Measurements from ENCODE around the gene ZNF488.

Gene ZNF488

DNA sequence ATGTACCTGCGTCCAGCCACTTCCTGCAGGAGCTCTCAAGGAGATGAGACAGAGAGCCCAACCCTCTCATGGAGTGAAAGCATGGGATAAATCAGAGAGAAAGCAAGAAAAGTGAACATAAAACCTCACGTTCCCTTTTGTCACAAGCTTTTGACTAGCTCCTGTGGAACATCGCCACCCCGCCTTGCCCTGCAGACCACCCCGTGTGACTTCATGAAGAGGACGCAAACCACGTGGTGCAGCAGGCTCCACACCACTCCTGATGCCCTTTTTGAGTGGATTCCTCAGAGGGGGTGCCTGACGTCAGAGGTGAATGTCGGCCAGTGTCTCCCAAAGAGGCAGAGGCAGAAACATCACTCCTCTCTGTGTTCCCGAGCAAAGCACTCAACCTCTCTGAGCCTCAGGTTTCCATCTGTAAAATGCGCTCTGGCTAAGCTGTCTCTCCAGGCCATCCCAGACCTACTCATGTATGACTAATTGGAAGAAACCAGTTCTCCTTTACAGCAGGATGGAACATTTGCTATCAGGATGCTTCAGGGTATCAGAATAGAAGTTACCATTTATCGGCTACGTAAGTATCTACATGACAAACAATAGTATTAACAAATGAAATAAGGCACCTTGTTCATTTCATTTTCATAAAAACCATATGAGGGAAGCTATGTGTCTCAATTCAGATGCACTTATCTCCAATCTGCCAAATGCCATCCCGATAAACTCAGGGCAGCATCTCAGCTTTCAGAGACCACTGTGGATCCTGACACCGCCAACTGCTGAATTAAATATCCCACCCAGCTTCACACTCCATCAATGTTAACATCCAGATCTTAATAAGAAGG is 5.3 kb downstream of the ZNF488 start:
- ChIA-PET CTCF (interaction anchor here (1.1 to 1.3 kb wide), 2 partner anchors 15 to 18 kb away, joined by 3 to 4 read pairs; no protein-coding TSS in a partner anchor), POLR2A (no interaction called here)
- DNase-seq (ENCODE audit: extremely low spot score), result no peak
- TF ChIP-seq, protein P1, sequence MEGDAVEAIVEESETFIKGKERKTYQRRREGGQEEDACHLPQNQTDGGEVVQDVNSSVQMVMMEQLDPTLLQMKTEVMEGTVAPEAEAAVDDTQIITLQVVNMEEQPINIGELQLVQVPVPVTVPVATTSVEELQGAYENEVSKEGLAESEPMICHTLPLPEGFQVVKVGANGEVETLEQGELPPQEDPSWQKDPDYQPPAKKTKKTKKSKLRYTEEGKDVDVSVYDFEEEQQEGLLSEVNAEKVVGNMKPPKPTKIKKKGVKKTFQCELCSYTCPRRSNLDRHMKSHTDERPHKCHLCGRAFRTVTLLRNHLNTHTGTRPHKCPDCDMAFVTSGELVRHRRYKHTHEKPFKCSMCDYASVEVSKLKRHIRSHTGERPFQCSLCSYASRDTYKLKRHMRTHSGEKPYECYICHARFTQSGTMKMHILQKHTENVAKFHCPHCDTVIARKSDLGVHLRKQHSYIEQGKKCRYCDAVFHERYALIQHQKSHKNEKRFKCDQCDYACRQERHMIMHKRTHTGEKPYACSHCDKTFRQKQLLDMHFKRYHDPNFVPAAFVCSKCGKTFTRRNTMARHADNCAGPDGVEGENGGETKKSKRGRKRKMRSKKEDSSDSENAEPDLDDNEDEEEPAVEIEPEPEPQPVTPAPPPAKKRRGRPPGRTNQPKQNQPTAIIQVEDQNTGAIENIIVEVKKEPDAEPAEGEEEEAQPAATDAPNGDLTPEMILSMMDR (IDR thresholded peaks at IDR 0.05; ENCODE audit: control extremely low read depth, extremely low read depth, low read depth, missing control alignments), result no peak

DNA sequence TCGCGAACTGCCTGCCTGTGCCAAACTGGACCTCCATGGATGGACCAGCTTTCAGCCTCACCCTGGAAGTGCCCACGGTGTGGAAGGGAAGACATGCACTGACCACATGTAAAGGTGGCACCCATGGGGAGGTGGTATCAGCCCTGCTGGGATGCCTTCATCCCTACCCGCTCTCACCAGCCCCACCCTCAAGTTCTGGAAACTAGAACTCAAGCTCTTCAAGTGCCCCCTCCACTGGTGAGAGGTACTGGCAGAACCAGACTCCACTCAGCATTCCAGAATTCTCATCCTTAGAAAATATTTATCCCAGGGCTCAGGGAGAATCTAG is 5.9 kb downstream of the ZNF488 start:
- DNase-seq (ENCODE audit: extremely low spot score), result no peak
- ChIA-PET POLR2A (no interaction called here), CTCF (interaction anchor here (1.3 kb wide), 1 partner anchor 14 kb away, joined by 3 read pairs; no protein-coding TSS in a partner anchor)
- TF ChIP-seq, protein P1 (IDR thresholded peaks at IDR 0.05; ENCODE audit: control extremely low read depth, extremely low read depth, low read depth, missing control alignments), result no peak

DNA sequence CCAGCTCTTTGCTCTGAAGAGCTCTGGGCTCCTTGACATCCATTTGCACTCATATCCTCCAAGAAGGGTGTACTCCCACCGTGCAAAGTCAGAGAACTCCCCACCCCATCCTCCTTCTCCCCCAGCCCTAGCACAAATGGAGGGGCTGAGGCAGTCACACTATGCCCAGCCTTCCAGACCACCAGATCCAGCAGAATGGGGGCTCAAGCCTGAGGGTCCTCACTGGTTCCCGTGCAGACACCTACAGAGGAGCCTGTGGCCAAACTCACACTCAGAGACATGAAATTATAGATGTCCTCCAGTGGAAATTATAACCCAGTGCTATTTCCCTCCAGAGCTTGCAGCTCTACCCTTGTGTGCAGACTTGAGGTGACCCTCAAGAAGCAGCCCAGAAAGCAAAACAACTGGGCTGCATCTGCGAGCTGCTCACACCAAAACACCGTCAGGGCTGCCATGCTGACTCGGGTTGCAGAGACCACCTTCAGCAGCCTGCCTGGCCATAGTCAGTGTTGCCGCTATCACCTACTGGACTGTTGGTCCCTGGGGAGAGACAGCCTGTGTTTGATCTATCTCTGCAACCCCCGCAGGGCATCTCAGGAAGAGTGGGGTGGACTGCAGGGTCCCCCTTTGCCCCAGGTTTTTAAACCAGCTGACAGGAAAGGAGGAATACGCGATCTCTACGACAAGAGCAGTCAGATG is 7.4 kb downstream of the ZNF488 start:
- DNase-seq (ENCODE audit: extremely low spot score), result no peak
- TF ChIP-seq, protein P1 (IDR thresholded peaks at IDR 0.05; ENCODE audit: control extremely low read depth, extremely low read depth, low read depth, missing control alignments), result no peak
- ChIA-PET POLR2A (no interaction called here), CTCF (no interaction called here)

DNA sequence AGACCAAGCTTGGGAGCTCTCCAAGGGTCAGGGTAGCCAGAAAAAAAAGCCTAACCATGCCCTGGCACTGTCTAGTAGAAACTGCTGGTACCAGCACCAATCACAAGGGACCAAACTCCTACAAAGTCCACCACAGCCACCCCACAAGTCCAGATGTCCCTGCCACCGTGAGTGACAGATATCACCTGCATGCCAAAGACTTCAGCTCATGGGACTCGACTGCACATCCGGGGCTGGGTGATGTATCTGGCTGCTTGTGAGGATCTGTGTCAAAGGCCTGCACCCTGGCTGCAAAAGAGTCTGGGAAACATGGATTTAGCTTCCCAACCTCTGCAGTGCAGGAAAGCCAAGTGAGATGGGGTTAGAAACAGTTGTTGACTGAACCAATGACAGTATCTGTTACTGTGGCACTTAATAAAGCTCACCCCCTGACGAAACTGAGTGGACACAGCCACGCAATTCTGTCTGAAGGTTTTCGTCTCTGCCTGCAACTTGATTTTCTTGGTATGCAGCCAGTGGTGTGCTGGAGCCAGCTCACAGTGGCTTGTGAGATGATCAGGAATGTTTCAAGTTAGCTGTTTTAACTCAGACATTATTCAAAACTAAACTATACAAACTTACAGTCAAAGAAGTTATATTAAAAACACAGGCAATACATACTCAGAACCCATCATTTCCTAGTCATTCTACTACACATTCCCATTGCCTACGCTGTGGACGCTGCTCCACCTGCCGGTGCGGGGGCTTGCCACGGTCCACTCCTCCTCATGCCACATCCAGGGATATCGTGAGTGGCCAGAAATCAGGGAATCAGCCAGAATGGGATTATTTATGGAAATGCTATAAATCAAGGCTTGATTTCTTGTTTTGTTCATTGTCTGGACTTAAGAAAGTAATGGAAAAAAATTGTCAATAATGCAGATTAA is 9.2 kb downstream of the ZNF488 start:
- TF ChIP-seq, protein P1 (IDR thresholded peaks at IDR 0.05; ENCODE audit: control extremely low read depth, extremely low read depth, low read depth, missing control alignments), result no peak
- POLR2A ChIA-PET, result no interaction called here
- DNase-seq (ENCODE audit: extremely low spot score), result no peak
- CTCF ChIA-PET, result interaction anchor here (1.6 to 1.8 kb wide), 2 partner anchors 9 to 13 kb away, joined by 5 to 10 read pairs; no protein-coding TSS in a partner anchor

DNA sequence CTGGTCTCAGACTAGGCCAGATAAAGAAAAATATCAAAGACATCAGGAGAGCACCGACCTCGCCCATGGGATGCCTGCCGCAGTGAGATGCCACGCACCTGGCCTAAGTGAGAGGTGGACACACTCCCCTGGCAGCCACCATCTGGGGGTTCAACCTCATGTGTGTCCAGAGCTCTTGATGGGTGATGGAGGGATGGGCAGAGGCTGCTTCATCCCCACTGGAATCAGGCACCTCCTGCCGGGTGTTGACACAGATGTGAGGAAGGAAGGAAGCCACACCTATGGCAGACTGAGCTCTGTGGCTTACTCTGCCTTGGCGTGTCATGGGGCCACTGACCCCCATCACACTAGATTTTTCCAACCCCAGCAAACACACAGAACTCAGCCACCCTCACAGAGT is 11.4 kb downstream of the ZNF488 start:
- TF ChIP-seq, protein P1 (IDR thresholded peaks at IDR 0.05; ENCODE audit: control extremely low read depth, extremely low read depth, low read depth, missing control alignments), result no peak
- no peak for DNase-seq (ENCODE audit: extremely low spot score)
- ChIA-PET CTCF (interaction anchor here (0.8 to 3.0 kb wide), 4 partner anchors 9 to 33 kb away, joined by 3 to 10 read pairs (median 3); no protein-coding TSS in a partner anchor), POLR2A (no interaction called here)
